HepG2 (cell line): ENCODE results near the gene TSEN54. TPM values are rescaled to one million over a fixed set of nuclear protein-coding genes. Genes with fewer than 3 reads are reported as not detected.

Experiments used
- CAMTA2 ChIP-seq: sonication (generic); formaldehyde crosslinking; IDR thresholded peaks from 2 replicates; pipeline ENCODE4 v1.4.0; 2020; ENCODE audit warnings: mild to moderate bottlenecking, missing genetic modification reagents, borderline replicate concordance
- DNMT1 ChIP-seq: sonication (generic); formaldehyde crosslinking; IDR thresholded peaks from 2 replicates; pipeline ENCODE4 v1.5.1; 2020; ENCODE audit warnings: mild to moderate bottlenecking, missing genetic modification reagents
- HDAC2 ChIP-seq: sonication (generic); formaldehyde crosslinking; IDR thresholded peaks from 2 replicates; pipeline ENCODE4 v1.4.0; 2020; ENCODE audit warnings: missing genetic modification reagents
- HMG20A ChIP-seq: IDR thresholded peaks from 2 replicates; pipeline ENCODE4 v1.6.1; 2016; ENCODE audit warnings: borderline replicate concordance
- PHF21A ChIP-seq: sonication (generic); formaldehyde crosslinking; IDR thresholded peaks from 2 replicates; pipeline ENCODE4 v1.5.0; 2020; ENCODE audit warnings: mild to moderate bottlenecking, missing genetic modification reagents
- PPARG ChIP-seq: conservative IDR thresholded peaks from 2 replicates; pipeline ENCODE4 v1.6.1; 2016; ENCODE audit warnings: missing biosample characterization, missing genetic modification reagents
- PRMT3 ChIP-seq: sonication (generic); formaldehyde crosslinking; IDR thresholded peaks from 2 replicates; pipeline ENCODE4 v1.8.1; 2022; ENCODE audit warnings: low read depth, mild to moderate bottlenecking, moderate library complexity, missing genetic modification reagents, borderline replicate concordance
- RELA ChIP-seq: sonication (generic); formaldehyde crosslinking; IDR thresholded peaks from 2 replicates; pipeline ENCODE4 v1.4.0; 2020; ENCODE audit warnings: missing genetic modification reagents
- SALL2 ChIP-seq: sonication (generic); formaldehyde crosslinking; IDR thresholded peaks from 2 replicates; pipeline ENCODE4 v1.8.1; 2023; ENCODE audit warnings: mild to moderate bottlenecking, missing genetic modification reagents, inconsistent platforms
- SP5 ChIP-seq: IDR thresholded peaks from 2 replicates; pipeline ENCODE4 v1.6.1; 2016; ENCODE audit warnings: low read depth, borderline replicate concordance
- SRSF1 ChIP-seq: fragments of 200-400 bp; formaldehyde crosslinking; optimal IDR thresholded peaks from 2 replicates; pipeline ENCODE3; 2017; ENCODE audit warnings: mild to moderate bottlenecking, low read depth, low read length, moderate library complexity
- ZEB1 ChIP-seq: IDR thresholded peaks from 2 replicates; pipeline ENCODE4 v1.6.1; 2012; ENCODE audit warnings: mild to moderate bottlenecking, low read depth, inconsistent platforms; ENCODE audit not compliant: insufficient replicate concordance
- ZFX ChIP-seq: sonication (generic); formaldehyde crosslinking; IDR thresholded peaks from 2 replicates; pipeline ENCODE4 v1.4.0; 2020; ENCODE audit warnings: mild to moderate bottlenecking, low read depth, missing genetic modification reagents, moderate library complexity
- ZKSCAN1 ChIP-seq: fragments of 150-350 bp; IDR thresholded peaks from 2 replicates; pipeline ENCODE4 v1.6.1; 2014; ENCODE audit warnings: low read length
- ZNF33A ChIP-seq: sonication (generic); formaldehyde crosslinking; IDR thresholded peaks from 2 replicates; pipeline ENCODE4 v1.5.1; 2020; ENCODE audit warnings: missing genetic modification reagents, mild to moderate bottlenecking, moderate library complexity, borderline replicate concordance
- ZNF343 ChIP-seq: sonication (generic); formaldehyde crosslinking; IDR thresholded peaks from 2 replicates; pipeline ENCODE4 v1.4.0; 2020; ENCODE audit warnings: mild to moderate bottlenecking, missing genetic modification reagents
- ZNF547 ChIP-seq: sonication (generic); formaldehyde crosslinking; IDR thresholded peaks from 2 replicates; pipeline ENCODE4 v1.5.1; 2020; ENCODE audit warnings: mild to moderate bottlenecking, missing genetic modification reagents
- ZNF577 ChIP-seq: sonication (generic); formaldehyde crosslinking; IDR thresholded peaks from 2 replicates; pipeline ENCODE4 v1.4.0; 2020; ENCODE audit warnings: mild to moderate bottlenecking, low read depth, missing genetic modification reagents, borderline replicate concordance
- polyA plus RNA-seq, 8 experiments: library from polyadenylated mRNA; depleted of rRNA in 3 of 8; stranded (reverse) in 7 of 8; unstranded in 1 of 8; fragments of >200 nt; fragmentation: Illumina TruSeq in 4 of 8; extraction: Trizol in 4 of 8; gene quantifications; 2 replicates each; pipeline versions ENCODE4 v1.2.1 to v1.2.3, GENCODE V29; 2011 to 2016; ENCODE audit warnings: low read depth in 4 of 8, missing spikeins in 1 of 8, mixed read lengths in 1 of 8; ENCODE audit not compliant: insufficient read depth in 1 of 8
- total RNA-seq, 5 experiments: library from RNA; depleted of rRNA; stranded (reverse); fragments of >200 nt; fragmentation: Illumina TruSeq; extraction: Trizol; gene quantifications; 2 replicates each; pipeline ENCODE4 v1.2.3, GENCODE V29; 2016; ENCODE audit warnings: low read depth in 1 of 5
- TF ChIP-seq, protein P1 (sequence below): sonication (generic); formaldehyde crosslinking; IDR thresholded peaks from 2 replicates; pipeline ENCODE4 v1.4.0; 2020; ENCODE audit warnings: missing genetic modification reagents, borderline replicate concordance
- TF ChIP-seq, protein P2 (sequence below): sonication (generic); formaldehyde crosslinking; IDR thresholded peaks from 2 replicates; pipeline ENCODE4 v1.4.0; 2020; ENCODE audit warnings: missing genetic modification reagents, borderline replicate concordance
- TF ChIP-seq, protein P3 (sequence below): sonication (generic); formaldehyde crosslinking; IDR thresholded peaks from 2 replicates; pipeline ENCODE4 v1.8.1; 2023; ENCODE audit warnings: missing genetic modification reagents, mild to moderate bottlenecking, borderline replicate concordance
- TF ChIP-seq, protein P4 (sequence below): sonication (generic); formaldehyde crosslinking; conservative IDR thresholded peaks from 2 replicates; pipeline ENCODE4 v1.4.0; 2020; ENCODE audit warnings: missing genetic modification reagents

Gene TSEN54
- total and polyA plus RNA-seq, 2 of the 13 experiments (the other 11 are each of a cell fraction or from before 2014, with no cell fraction given) = 62.9 to 63.3 TPM

DNA sequence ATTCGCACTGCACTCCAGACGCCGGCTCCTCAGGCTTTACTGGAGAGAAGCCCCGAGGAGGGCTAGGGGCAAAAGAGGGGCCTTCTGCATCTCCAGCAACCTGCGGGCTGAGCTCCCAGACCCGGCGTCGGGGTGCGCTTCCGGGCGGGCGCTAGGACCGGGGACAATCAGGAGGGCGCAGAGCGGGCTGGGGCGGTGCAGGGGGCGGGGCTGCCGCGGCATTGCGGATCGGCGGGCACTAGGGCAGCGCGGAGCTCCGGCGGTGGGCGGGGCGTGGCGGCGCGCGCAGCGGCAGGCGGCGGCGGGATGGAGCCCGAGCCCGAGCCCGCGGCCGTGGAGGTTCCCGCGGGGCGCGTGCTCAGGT lies at the start of gene TSEN54 (continued):
- TF ChIP-seq, protein P1, sequence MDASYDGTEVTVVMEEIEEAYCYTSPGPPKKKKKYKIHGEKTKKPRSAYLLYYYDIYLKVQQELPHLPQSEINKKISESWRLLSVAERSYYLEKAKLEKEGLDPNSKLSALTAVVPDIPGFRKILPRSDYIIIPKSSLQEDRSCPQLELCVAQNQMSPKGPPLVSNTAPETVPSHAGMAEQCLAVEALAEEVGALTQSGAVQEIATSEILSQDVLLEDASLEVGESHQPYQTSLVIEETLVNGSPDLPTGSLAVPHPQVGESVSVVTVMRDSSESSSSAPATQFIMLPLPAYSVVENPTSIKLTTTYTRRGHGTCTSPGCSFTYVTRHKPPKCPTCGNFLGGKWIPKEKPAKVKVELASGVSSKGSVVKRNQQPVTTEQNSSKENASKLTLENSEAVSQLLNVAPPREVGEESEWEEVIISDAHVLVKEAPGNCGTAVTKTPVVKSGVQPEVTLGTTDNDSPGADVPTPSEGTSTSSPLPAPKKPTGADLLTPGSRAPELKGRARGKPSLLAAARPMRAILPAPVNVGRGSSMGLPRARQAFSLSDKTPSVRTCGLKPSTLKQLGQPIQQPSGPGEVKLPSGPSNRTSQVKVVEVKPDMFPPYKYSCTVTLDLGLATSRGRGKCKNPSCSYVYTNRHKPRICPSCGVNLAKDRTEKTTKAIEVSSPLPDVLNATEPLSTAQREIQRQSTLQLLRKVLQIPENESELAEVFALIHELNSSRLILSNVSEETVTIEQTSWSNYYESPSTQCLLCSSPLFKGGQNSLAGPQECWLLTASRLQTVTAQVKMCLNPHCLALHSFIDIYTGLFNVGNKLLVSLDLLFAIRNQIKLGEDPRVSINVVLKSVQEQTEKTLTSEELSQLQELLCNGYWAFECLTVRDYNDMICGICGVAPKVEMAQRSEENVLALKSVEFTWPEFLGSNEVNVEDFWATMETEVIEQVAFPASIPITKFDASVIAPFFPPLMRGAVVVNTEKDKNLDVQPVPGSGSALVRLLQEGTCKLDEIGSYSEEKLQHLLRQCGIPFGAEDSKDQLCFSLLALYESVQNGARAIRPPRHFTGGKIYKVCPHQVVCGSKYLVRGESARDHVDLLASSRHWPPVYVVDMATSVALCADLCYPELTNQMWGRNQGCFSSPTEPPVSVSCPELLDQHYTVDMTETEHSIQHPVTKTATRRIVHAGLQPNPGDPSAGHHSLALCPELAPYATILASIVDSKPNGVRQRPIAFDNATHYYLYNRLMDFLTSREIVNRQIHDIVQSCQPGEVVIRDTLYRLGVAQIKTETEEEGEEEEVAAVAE (CRISPR knock-in tag) = no peak
- peak; percentile 81 for TF ChIP-seq ZEB1
- no peak for TF ChIP-seq CAMTA2 (CRISPR knock-in tag)
- TF ChIP-seq RELA (CRISPR knock-in tag) = no peak
- TF ChIP-seq, protein P2, sequence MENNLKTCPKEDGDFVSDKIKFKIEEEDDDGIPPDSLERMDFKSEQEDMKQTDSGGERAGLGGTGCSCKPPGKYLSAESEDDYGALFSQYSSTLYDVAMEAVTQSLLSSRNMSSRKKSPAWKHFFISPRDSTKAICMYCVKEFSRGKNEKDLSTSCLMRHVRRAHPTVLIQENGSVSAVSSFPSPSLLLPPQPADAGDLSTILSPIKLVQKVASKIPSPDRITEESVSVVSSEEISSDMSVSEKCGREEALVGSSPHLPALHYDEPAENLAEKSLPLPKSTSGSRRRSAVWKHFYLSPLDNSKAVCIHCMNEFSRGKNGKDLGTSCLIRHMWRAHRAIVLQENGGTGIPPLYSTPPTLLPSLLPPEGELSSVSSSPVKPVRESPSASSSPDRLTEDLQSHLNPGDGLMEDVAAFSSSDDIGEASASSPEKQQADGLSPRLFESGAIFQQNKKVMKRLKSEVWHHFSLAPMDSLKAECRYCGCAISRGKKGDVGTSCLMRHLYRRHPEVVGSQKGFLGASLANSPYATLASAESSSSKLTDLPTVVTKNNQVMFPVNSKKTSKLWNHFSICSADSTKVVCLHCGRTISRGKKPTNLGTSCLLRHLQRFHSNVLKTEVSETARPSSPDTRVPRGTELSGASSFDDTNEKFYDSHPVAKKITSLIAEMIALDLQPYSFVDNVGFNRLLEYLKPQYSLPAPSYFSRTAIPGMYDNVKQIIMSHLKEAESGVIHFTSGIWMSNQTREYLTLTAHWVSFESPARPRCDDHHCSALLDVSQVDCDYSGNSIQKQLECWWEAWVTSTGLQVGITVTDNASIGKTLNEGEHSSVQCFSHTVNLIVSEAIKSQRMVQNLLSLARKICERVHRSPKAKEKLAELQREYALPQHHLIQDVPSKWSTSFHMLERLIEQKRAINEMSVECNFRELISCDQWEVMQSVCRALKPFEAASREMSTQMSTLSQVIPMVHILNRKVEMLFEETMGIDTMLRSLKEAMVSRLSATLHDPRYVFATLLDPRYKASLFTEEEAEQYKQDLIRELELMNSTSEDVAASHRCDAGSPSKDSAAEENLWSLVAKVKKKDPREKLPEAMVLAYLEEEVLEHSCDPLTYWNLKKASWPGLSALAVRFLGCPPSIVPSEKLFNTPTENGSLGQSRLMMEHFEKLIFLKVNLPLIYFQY (CRISPR knock-in tag) = no peak
- no peak for TF ChIP-seq ZNF33A (CRISPR knock-in tag)
- no peak; the same call in none of the 2 replicates for TF ChIP-seq ZNF547
- TF ChIP-seq, protein P3, sequence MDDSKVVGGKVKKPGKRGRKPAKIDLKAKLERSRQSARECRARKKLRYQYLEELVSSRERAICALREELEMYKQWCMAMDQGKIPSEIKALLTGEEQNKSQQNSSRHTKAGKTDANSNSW = no peak
- no peak for TF ChIP-seq PRMT3
- TF ChIP-seq ZNF343 (CRISPR knock-in tag) = no peak
- peak; percentile 65 for TF ChIP-seq ZFX (CRISPR knock-in tag)
- peak; percentile 48; the same call in 1 of the 2 replicates for TF ChIP-seq PHF21A (CRISPR knock-in tag)
- peak; percentile 20; the same call in 1 of the 2 replicates for TF ChIP-seq SALL2
- TF ChIP-seq SP5 (CRISPR knock-in tag) = peak; percentile 95
- TF ChIP-seq ZKSCAN1 = no peak
- TF ChIP-seq DNMT1 (CRISPR knock-in tag) = no peak
- no peak for TF ChIP-seq ZNF577 (CRISPR knock-in tag)
- TF ChIP-seq SRSF1 = no peak
- TF ChIP-seq, protein P4, sequence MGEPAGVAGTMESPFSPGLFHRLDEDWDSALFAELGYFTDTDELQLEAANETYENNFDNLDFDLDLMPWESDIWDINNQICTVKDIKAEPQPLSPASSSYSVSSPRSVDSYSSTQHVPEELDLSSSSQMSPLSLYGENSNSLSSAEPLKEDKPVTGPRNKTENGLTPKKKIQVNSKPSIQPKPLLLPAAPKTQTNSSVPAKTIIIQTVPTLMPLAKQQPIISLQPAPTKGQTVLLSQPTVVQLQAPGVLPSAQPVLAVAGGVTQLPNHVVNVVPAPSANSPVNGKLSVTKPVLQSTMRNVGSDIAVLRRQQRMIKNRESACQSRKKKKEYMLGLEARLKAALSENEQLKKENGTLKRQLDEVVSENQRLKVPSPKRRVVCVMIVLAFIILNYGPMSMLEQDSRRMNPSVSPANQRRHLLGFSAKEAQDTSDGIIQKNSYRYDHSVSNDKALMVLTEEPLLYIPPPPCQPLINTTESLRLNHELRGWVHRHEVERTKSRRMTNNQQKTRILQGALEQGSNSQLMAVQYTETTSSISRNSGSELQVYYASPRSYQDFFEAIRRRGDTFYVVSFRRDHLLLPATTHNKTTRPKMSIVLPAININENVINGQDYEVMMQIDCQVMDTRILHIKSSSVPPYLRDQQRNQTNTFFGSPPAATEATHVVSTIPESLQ (CRISPR knock-in tag) = no peak
- TF ChIP-seq PPARG (CRISPR knock-in tag) = no peak
- no peak for TF ChIP-seq HDAC2
- no peak for TF ChIP-seq HMG20A
